AG09319 (cell line): ENCODE measurements around the gene SDHAF2.
A peak's percentile ranks its signal among the peaks of the same experiment; 100 is the strongest.
"Not testable (repeated sequence)": the region's sequence is repeated elsewhere in the genome, so short reads cannot be mapped to it uniquely, and the experiment has no call there.

ENCODE experiments used
- DNase-seq: peaks from one replicate; pipeline ENCODE4 v3.0.0-alpha.2; 2010; ENCODE audit warnings: low read depth; ENCODE audit errors: extremely low read depth
- CTCF ChIP-seq: IDR thresholded peaks from 2 replicates; pipeline ENCODE4 v1.5.1; 2011; ENCODE audit warnings: low read depth, mild to moderate bottlenecking, inconsistent platforms, low read length, moderate library complexity

The SDHAF2 gene

GRCh38 chr11:61477126-61477525, 47.2 kb downstream of the SDHAF2 start:
- TF ChIP-seq CTCF = no peak
- DNase-seq = no peak

GRCh38 chr11:61477727-61478148, 47.8 kb downstream of the SDHAF2 start:
- no peak for DNase-seq
- TF ChIP-seq CTCF = peak; percentile 86

- DNase-seq = not testable (repeated sequence)
These were observed 49.6 kb downstream of the SDHAF2 start for GRCh38 chr11:61479360-61480058.

DNA sequence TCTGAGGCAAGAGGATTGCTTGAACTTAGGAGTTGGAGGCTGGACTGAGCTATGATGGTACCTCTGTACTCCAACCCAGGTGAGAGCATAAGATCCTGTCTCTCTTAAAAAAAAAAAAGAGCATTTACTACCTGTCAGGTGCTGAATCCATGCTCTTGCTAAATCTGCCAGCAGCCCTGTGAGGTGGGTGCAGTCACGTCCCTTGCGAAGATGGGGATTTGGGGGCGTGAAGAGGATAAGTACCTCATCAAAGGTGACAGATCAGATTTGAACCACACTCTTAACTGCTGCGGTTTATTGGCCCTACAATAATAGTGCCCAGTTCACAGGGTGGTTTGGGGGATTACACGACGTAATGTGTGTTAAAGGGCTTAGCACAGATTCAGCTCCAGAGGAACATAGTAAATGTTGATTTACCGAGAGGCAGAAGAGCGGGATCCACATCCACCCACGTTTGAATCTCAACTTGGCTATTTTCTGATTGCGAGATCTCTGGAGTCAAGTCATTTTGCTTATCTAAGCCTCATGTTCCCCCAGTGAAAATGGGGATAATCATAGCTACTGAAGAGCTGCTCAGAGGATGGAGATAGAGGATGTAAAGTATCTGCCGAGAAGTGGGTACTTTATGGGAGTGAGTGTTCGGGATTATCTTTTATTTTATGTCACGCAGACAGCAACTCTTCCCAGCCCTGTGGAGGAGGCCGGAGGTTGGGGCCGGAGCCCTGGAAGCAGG, 50.5 kb downstream of the SDHAF2 start:
- TF ChIP-seq CTCF = no peak
- DNase-seq = no peak

GRCh38 chr11:61480994-61481335, 51.0 kb downstream of the SDHAF2 start:
- no peak for DNase-seq
- TF ChIP-seq CTCF = no peak

DNA sequence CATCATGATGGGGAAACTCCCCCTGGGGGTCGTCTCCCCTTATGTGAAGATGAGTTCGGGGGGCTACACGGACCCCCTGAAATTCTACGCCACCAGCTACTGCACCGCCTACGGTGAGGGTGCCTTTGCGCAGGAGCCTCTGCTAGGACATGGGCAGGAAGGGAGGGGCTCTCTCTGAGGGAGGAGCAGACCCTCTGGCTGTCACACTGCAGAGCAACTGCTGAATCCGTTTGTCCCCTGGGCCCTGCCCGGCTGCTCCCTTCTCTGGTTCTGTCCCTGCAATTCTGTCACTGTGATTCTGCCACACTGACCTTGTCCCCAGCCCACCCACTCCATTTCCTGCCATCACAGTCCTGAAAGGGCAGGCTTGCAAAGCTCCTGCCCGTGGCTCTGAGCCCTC, 51.9 kb downstream of the SDHAF2 start:
- no peak for DNase-seq
- no peak for TF ChIP-seq CTCF

GRCh38 chr11:61482513-61482912, 52.6 kb downstream of the SDHAF2 start:
- DNase-seq = no peak
- TF ChIP-seq CTCF = peak; percentile 59
